Dedifferentiated amniotic fluid mesenchymal stem cell (primary cell): ENCODE measurements around the gene CAPRIN1.
A peak's percentile ranks its signal among the peaks of the same experiment; 100 is the strongest.

Experiments
- DNase-seq: peaks from one replicate; pipeline ENCODE4 v3.0.0-alpha.2; 2016; ENCODE audit errors: extremely low spot score

CAPRIN1 gene

GRCh38 chr11:34051349-34052035 lies at the start of gene CAPRIN1:
Gene CAPRIN1 (plus strand): TSS chr11:34051731. CDS start chr11:34052421, 690 bp downstream.
- DNase-seq, result peak; percentile 78

GRCh38 chr11:34002420-34002819 lies 49.1 kb upstream of the CAPRIN1 start:
- no peak for DNase-seq

DNA sequence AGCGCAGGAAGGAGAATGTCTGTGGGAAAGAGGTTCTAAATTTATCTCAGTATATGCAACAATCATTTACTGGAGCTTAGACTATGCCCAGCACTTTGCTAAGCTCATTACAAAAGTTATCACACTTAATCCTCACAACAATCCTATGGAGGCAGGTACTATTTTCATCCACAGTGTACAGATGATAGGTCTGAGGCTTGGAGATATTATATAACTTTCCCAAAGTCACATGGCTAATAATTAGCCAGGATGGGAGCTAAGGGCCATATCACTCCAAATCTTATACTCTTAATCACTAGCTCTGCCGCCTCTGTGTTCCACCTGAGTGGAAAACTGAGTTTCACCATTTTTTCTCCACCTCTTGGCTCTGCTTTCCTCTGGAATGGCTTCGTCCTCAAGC lies 47.3 kb upstream of the CAPRIN1 start:
- DNase-seq, result no peak

GRCh38 chr11:34006876-34007275 lies 44.7 kb upstream of the CAPRIN1 start:
- no peak for DNase-seq

DNA sequence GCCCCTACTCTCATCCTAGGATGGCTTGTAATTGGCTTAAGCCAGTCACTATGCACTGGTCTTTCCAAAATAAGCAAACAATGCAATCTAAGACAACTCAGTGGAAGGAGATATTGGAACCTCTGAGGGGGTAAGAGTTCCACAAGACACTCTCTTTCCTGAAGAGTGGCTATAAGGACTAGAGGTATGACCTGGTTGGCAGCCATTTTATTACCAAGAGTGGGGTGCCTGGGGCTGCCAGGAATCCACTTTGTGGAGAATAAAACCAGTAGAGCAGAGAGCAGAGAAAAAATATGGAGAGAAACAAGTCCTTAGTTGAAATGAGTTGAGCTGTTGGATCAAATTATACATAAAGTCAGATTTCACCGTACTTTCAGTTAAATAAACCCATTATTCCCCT lies 38.8 kb upstream of the CAPRIN1 start:
- no peak for DNase-seq

GRCh38 chr11:34013898-34014571 lies 37.5 kb upstream of the CAPRIN1 start:
- DNase-seq, result no peak

DNA sequence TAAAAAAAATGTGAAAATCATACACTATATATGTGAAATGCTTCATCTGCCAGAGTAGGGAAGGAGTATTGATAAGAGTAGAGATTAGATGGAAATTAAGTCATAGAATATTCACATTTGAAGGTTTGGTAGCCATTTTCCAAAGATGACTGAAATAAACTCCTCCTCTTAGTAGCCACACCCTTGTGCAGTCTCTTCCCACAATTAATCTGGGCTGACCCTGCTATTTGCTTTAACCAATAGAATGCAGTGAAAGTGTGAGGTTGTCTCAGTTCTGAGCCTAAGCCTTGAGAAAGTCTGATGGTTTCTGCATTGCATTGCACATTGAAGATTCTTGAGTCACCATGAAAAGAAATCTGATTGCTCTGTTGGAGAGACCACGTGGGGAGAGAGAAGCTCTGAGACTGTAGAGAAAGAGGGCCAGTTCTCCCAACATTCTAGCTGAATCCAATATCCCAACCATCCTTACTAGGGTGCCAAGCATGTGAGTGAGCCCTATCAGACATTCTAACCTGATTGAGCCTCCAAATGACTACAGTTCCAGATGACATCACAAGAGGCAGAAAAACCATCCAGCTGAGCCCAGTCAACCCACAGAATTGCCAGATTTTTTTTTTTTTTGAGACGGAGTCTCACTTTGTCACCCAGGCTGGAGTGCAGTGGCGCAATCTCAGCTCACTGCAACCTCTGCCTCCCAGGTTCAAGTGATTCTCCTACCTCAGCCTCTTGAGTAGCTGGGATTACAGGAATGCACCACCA lies 29.4 kb upstream of the CAPRIN1 start:
- no peak for DNase-seq

- no peak for DNase-seq
Observed at GRCh38 chr11:34026432-34026831, 25.1 kb upstream of the CAPRIN1 start.

DNA sequence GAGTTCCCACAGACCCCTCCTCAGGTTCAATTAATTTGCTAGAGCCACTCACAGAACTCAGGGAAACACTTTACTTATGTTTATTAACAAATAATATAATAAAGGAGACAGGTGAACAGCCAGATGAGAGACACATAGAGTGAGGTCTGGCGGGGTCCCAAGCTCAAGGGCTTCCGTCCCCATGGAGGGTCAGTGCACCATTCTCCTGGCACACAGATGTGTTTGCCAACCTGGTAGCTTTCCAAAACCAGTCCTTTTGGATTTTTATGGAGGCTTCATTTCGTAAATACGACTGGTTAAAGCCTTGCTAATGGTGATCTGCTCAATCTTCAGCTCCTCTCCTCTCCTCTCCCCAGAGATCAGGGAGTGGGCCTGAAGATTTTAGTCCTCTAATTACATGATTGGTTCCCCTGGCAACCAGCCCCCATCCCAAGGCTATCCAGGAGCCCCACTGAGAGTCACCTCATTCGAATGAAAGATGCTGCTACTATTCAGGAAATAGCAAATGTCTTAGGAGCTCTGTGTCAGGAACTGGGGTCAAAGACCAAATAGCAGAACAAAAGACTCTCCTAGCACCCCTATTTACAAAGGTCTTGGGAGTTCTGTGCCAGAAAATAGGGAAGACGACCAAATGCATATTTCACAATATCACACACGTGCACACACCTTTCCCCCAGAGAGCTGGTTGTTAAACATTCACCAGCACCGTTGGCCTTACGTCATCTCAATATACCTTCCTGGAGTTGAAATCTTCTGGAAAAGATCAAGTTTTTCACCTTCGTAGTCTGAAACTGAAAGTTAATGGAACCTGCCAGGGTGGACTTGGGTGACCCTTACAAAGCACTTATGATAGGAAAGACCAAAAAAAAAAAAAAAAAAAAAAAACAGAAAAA lies 23.8 kb upstream of the CAPRIN1 start:
- no peak for DNase-seq

GRCh38 chr11:34028425-34028824 lies 23.1 kb upstream of the CAPRIN1 start:
- peak; percentile 29 for DNase-seq

- no peak for DNase-seq
Observed at GRCh38 chr11:34029176-34029575, 22.4 kb upstream of the CAPRIN1 start.

- DNase-seq, result peak; percentile 35
Observed at GRCh38 chr11:34030382-34030781, 21.1 kb upstream of the CAPRIN1 start.

DNA sequence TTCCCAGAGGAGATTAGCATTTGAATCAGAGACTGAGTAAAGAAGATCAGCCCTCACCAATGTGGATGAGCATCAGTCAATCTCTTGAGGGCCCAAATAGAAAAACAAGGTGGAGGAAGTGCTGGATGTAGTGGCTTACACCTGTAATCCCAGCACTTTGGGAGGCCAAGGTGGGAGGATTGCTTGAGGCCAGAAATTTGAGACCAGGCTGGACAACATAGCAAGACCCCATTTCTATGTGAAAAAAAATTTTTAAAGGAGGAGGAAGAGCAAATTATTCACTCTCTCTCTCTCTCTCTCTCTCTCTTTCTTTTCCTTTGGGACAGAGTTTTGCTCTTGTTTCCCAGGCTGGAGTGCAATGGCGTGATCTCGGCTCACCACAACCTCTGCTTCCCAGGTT lies 18.1 kb upstream of the CAPRIN1 start:
- no peak for DNase-seq

DNA sequence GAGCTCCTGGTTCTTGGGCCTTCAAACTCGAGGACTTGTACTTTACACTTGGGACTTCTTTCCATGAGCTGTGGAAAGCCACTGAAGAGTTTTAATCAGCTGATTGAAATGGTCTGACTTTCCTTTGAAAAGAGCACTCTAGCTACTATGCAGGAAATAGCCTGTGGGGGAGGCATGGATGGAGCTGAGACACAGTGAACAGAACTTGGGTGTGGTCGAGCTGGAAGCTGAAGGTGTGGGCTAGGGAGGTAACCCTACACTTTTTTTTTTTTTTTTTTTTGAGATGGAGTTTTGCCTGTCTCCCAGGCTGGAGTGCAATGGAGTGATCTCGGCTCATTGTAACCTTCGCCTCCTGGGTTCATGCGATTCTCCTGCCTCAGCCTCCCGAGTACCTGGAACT lies 17.5 kb upstream of the CAPRIN1 start:
- DNase-seq, result no peak

- no peak for DNase-seq
Observed at GRCh38 chr11:34036456-34036855, 15.1 kb upstream of the CAPRIN1 start.

DNA sequence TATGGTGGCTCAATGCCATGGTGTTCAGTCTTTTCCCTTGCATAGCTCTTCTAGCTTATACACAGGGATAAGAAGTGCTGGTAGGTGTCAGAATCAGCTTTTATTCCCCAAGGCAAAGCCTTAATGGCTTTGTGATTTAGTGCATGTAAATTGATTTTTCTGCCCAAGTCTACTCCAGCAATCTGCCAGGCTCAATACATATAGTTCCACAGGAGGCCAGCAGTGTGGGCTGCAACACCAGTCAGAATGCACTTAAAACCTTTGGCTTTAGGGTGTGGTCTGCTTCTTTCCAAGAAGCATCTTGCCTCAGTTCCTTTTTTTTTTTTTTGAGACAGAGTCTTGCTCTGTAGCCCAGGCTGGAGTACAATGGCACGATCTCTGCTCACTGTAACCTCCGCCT lies 14.5 kb upstream of the CAPRIN1 start:
- DNase-seq, result no peak

- DNase-seq, result no peak
Observed at GRCh38 chr11:34040571-34040970, 11.0 kb upstream of the CAPRIN1 start.

DNA sequence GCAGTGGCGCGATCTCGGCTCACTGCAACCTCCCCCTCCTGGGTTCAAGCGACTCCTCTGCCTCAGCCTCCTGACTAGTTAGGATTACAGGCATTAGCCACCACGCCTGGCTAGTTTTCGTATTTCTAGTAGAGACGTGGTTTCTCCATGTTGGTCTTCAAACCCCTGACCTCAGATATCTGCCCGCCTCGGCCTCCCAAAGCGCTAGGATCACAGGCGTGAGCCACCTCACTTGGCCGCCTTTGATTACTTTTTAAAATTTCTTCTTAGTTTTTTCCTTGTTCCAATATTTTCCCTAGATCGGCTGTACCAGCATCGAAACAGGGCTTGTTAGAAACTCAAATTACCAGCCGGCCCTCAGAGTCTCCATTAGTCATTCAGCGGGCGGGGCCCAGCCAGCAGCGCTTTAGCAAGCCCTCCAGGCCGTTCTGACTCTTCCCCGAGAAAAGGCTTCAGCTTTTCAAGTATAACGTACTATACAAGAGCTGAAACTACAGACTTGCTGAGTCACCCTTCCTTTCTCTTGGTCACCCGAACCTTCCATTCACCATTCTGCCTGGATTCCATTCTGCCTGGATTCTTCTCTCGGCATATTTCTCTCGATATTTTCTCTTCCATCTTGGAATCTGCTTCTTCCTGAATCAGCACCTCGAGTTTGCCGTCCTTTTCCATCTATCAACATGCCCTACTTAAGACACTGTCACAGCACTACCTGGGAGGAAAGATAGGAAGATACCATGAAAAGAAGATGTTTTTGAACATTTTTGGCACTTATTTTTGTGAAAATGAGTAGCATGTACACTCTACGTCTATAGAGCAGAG lies 6.7 kb upstream of the CAPRIN1 start:
- DNase-seq, result peak; percentile 86

DNA sequence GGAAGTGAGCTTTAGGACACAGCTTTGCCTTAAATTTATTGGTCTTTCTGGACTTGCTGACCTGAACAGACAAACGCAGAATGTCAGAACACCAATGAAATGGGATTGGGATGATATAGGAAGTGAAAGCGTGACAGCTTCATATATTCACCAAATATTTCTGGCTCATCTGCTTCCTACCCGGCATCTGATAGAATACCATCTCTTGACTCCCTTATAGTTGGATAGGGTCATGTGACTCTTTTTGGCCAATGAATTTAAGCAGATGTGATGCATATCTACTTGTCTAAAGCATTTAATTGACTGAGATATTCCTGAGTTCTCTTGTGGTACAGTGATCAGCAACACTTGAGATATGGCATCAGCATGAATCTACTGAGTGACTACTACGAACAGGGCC lies 2.5 kb upstream of the CAPRIN1 start:
- no peak for DNase-seq

DNA sequence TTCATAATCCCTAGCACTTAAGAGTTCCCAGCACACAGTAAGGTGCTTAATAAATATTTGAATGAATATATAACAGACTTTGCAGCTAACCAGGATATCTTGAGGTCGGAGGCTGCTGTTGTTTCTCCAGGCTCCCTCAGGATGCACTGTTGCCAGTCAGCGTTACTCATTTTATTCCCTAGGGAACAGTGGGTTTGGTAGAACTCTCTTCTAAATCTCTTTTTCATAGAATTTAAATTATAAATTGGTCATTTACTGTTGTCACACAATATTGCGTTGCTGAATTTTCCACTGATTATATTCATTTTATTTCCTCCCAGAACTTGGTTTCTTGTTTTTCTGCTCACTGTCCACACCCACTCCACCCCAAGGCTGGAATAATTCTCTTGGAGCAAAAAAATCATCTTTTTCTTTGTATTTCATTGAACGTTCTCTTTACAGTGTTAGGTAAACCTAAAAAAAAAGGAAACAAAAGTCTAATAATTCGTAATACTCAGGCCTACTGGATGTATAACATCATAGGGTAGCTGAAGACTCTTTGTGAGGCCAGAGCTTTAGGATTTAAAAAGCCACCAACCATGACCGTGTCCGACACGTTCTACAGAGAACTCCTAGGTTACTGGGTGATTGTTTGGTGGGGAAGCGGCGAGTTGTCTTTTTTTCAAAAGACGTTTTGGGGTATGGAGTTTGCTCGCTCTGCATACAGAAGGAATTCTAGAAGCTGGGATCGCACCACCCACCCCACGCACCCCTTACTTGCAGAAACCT lies 766 bp upstream of the CAPRIN1 start:
- peak; percentile 46 for DNase-seq
